LNCaP clone FGC (cell line): Measurements from ENCODE around the gene ABHD5.

Source experiments
- DNase-seq: peaks from one replicate; pipeline ENCODE4 v3.0.0-alpha.2; 2011; ENCODE audit warnings: low read depth
- H3K4me3 ChIP-seq: 2 replicates; pipeline ENCODE4 v1.5.1; 2011; ENCODE audit warnings: mild to moderate bottlenecking, low read depth, low read length, control low read depth
- CTCF ChIP-seq: IDR thresholded peaks from 2 replicates; pipeline ENCODE4 v1.5.1; 2012; ENCODE audit warnings: mild to moderate bottlenecking; ENCODE audit not compliant: control insufficient read depth, insufficient read depth; ENCODE audit errors: extremely low read depth

Gene ABHD5

GRCh38 chr3:43687499-43687811 lies 3.3 kb upstream of the ABHD5 start:
- no peak overlapping the region for H3K4me3 ChIP-seq
- no peak for DNase-seq
- TF ChIP-seq CTCF: no peak

- no peak for DNase-seq
- H3K4me3 ChIP-seq: no peak overlapping the region
Observed at GRCh38 chr3:43688245-43688650, 2.5 kb upstream of the ABHD5 start.

GRCh38 chr3:43689166-43689565 lies 1.6 kb upstream of the ABHD5 start:
- no peak overlapping the region for H3K4me3 ChIP-seq

More at GRCh38 chr3:43688245-43688650, 2.5 kb upstream of the ABHD5 start:
- TF ChIP-seq CTCF: no peak

GRCh38 chr3:43689766-43690399 lies 855 bp upstream of the ABHD5 start:
- no peak for DNase-seq
- TF ChIP-seq CTCF: no peak
- H3K4me3 ChIP-seq: peak overlapping the region; percentile 71

More at GRCh38 chr3:43689166-43689565, 1.6 kb upstream of the ABHD5 start:
- no peak for TF ChIP-seq CTCF
- DNase-seq: no peak

- TF ChIP-seq CTCF: no peak
- H3K4me3 ChIP-seq: peak overlapping the region; percentile 71
- peak; percentile 66 for DNase-seq
Observed at GRCh38 chr3:43691120-43691995, 620 bp downstream of the ABHD5 start.

GRCh38 chr3:43692085-43692855 lies 1.5 kb downstream of the ABHD5 start:
- TF ChIP-seq CTCF: no peak
- no peak for DNase-seq
- H3K4me3 ChIP-seq: peak overlapping the region; percentile 71
